Endothelial cell of umbilical vein (primary cell): ENCODE measurements around the gene COQ5.

Experiments
- MYC ChIP-seq: IDR thresholded peaks from one replicate; pipeline ENCODE4 v1.6.1; 2011; ENCODE audit warnings: mild to moderate bottlenecking, low read depth, low read length
- POLR2A ChIP-seq: IDR thresholded peaks from 2 replicates; pipeline ENCODE4 v1.6.1; 2012; ENCODE audit warnings: low read depth, mild to moderate bottlenecking, control low read depth, low read length
- POLR2AphosphoS5 ChIP-seq: IDR thresholded peaks from 2 replicates; pipeline ENCODE4 v1.6.1; 2012; ENCODE audit warnings: low read depth, mild to moderate bottlenecking, control low read depth, low read length, moderate library complexity; ENCODE audit not compliant: insufficient read depth
- TF ChIP-seq, protein P1 (sequence below): IDR thresholded peaks from 2 replicates; pipeline ENCODE4 v1.6.1; 2011; ENCODE audit not compliant: insufficient read depth, insufficient read length
- TF ChIP-seq, protein P2 (sequence below), 2 donors: IDR thresholded peaks; 1 replicate in 1 of 2; 2 replicates in 1 of 2; pipeline ENCODE4 v1.5.1; 2011; ENCODE audit warnings: low read length in 2 of 2, mild to moderate bottlenecking in 2 of 2, moderate library complexity in 2 of 2, control low read depth in 1 of 2, inconsistent platforms in 1 of 2, low read depth in 1 of 2; ENCODE audit not compliant: insufficient read depth in 1 of 2; ENCODE audit errors: extremely low read depth in 1 of 2

DNA sequence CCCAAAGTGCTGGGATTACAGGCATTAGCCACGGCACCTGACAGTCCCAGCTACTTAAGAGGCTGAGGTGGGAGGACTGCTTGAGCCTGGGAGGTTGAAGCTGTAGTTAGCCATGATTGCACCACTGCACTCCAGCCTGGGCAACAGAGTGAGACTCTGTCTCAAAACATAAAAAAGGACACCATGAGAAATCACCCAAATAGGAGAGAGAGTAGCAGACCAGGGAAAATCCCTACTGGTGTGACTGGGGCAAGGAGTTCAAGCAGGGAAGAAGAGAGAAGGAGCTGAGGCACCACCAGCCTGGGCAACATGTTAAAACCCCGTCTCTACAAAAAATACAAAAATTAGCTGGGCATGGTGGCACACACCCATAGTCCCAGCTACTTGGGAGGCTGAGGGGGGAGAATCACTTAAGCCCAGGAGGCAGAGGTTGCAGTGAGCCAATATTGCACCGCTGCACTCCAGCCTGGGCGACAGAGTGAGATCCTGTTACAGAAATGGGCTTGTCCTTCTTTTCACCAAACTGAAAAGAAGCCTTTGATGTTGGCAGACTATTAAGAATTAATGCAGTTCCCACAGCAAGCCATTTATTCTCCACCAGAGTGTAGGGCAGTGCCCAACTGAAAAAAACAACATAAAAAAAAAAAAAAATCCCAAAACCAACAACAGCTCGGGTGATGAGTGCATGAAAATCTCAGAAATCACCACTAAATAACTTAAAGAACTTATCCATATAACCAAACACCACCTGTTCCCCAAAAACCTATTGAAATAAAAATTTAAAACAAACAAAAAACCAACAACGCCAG, 54.9 kb downstream of the COQ5 start:
- TF ChIP-seq, protein P1, sequence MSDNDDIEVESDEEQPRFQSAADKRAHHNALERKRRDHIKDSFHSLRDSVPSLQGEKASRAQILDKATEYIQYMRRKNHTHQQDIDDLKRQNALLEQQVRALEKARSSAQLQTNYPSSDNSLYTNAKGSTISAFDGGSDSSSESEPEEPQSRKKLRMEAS: no peak
- TF ChIP-seq, protein P2, sequence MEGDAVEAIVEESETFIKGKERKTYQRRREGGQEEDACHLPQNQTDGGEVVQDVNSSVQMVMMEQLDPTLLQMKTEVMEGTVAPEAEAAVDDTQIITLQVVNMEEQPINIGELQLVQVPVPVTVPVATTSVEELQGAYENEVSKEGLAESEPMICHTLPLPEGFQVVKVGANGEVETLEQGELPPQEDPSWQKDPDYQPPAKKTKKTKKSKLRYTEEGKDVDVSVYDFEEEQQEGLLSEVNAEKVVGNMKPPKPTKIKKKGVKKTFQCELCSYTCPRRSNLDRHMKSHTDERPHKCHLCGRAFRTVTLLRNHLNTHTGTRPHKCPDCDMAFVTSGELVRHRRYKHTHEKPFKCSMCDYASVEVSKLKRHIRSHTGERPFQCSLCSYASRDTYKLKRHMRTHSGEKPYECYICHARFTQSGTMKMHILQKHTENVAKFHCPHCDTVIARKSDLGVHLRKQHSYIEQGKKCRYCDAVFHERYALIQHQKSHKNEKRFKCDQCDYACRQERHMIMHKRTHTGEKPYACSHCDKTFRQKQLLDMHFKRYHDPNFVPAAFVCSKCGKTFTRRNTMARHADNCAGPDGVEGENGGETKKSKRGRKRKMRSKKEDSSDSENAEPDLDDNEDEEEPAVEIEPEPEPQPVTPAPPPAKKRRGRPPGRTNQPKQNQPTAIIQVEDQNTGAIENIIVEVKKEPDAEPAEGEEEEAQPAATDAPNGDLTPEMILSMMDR (IDR thresholded peaks at IDR 0.05; ENCODE audit: extremely low read depth in 1 of 2, insufficient read depth in 1 of 2, low read depth in 1 of 2, low read length in 2 of 2): no peak
- TF ChIP-seq POLR2AphosphoS5 (no peak), POLR2A (no peak), MYC (no peak)
